Gastroesophageal sphincter (tissue), 4 donors: ENCODE measurements around the gene PROK1. TPM values are rescaled to one million over a fixed set of nuclear protein-coding genes. Genes with fewer than 3 reads are reported as not detected.
"Not testable (repeated sequence)": the region's sequence is repeated elsewhere in the genome, so short reads cannot be mapped to it uniquely, and the experiment has no call there.

Experiments used
- ATAC-seq: fragments of 150-250 bp; one replicate; pipeline ENCODE4 v1.9.1; 2016; ENCODE audit warnings: mild to moderate bottlenecking, moderate library complexity
- H3K27ac ChIP-seq, 4 donors: fragments of 200-600 bp; sonication (generic) in 3 of 4; 1 replicate in 3 of 4; 2 replicates in 1 of 4; pipeline ENCODE4 v1.5.1; 2016 to 2019
- H3K27me3 ChIP-seq: fragments of 200-600 bp; sonication (generic); one replicate; pipeline ENCODE4 v1.5.1; 2019
- H3K36me3 ChIP-seq, 2 donors: fragments of 200-600 bp; sonication (generic); one replicate each; pipeline ENCODE4 v1.5.1; 2019; ENCODE audit warnings: control low read depth in 1 of 2
- H3K4me1 ChIP-seq, 3 donors: fragments of 200-600 bp; sonication (generic); 1 replicate in 2 of 3; 2 replicates in 1 of 3; pipeline ENCODE4 v1.5.1; 2016 to 2019; ENCODE audit warnings: control low read depth in 2 of 3
- H3K4me3 ChIP-seq, 2 donors: fragments of 200-600 bp; sonication (generic); one replicate each; pipeline ENCODE4 v1.5.1; 2019; ENCODE audit warnings: mild to moderate bottlenecking in 1 of 2, moderate library complexity in 1 of 2
- H3K9me3 ChIP-seq, 3 donors: fragments of 200-600 bp; sonication (generic); one replicate each; pipeline ENCODE4 v1.5.1; 2017 to 2019; ENCODE audit warnings: control low read depth in 2 of 3
- CTCF ChIP-seq, 4 experiments: fragments of 200-600 bp in 2 of 4; fragments of 450-650 bp in 2 of 4; sonication (generic) in 1 of 4; IDR thresholded peaks; one replicate each; pipeline ENCODE4 v1.5.1; 2017 to 2019; ENCODE audit warnings: antibody characterized with exemption in 4 of 4, mild to moderate bottlenecking in 2 of 4, moderate library complexity in 2 of 4
- EP300 ChIP-seq: sonication (generic); formaldehyde crosslinking; IDR thresholded peaks from one replicate; pipeline ENCODE4 v1.6.1; 2017; ENCODE audit warnings: antibody characterized with exemption, mild to moderate bottlenecking
- POLR2A ChIP-seq, 2 donors: fragments of 450-650 bp; IDR thresholded peaks; one replicate each; pipeline ENCODE4 v1.6.1; 2017; ENCODE audit warnings: antibody characterized with exemption in 2 of 2, mild to moderate bottlenecking in 2 of 2, moderate library complexity in 1 of 2
- POLR2AphosphoS5 ChIP-seq: sonication (generic); formaldehyde crosslinking; IDR thresholded peaks from one replicate; pipeline ENCODE4 v1.6.1; 2017; ENCODE audit warnings: antibody characterized with exemption
- WGBS, 2 donors: methylation state at CpG; one replicate each; pipeline ENCODE4 v1.1.5; 2018; ENCODE audit warnings: low coverage in 1 of 2; 5-methylcytosine and 5-hydroxymethylcytosine counted together
- total RNA-seq, 4 donors: library from RNA; depleted of rRNA; stranded (reverse); fragments of >200 nt; gene quantifications; one replicate each; pipeline ENCODE4 v1.1.0, GENCODE V29; 2016

PROK1 gene
- total RNA-seq, 4 donors from 2014 or later, result 1.1 TPM; not detected in 3

DNA sequence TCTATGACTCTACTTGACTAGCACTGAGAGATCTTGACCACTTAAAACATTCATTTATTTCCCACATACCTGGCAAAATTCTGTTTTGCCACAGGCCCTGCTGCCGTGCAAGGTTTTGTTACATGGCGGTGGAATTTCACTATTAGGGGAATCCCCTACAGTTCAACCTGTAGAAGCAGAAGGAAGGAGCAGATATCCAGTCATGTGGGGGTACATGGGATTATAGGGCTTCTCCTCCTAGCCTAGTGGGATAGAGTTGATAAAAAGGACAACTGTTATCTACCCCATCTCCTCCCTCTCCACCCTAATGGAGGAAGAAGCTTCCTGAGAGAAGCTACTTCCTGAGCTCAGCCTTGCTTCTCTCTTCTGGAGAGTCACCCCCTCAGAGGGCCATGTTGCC, 17.7 kb upstream of the PROK1 start:
- peaks cover 43% of the 10 kb centered on the region for H3K27me3 ChIP-seq
- no peak for ATAC-seq

DNA sequence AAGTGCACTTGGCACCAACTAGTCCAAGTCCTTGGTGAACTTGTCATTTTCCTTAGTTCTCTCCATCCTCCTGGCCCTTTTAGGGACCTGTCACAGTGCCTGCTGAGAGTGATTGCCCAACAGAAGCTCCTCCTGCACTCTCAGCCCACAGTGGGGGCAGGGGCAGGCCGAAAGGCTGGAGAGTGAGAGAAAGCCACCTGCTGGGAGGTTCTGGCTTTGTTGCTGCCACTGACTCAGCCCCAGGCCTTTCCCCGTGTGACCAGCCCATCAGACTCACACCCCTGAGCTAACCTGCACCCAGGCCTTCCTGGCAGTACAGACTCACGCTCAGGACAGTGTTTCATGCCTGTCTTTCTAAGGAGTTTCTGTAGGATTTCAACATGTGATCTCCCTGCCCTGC, 17.1 kb upstream of the PROK1 start:
- H3K4me1 ChIP-seq, result no peaks in the 10 kb centered on the region
- 44 to 50% methylated on average over 1 to 2 of the region's 3 CpGs for WGBS, 2 donors
- H3K9me3 ChIP-seq, result no peaks in the 10 kb centered on the region
- peaks cover 43% of the 10 kb centered on the region for H3K27me3 ChIP-seq
- H3K4me3 ChIP-seq, result no peak overlapping the region
- ATAC-seq, result peak; percentile 58
- no peak overlapping the region for H3K27ac ChIP-seq
- H3K36me3 ChIP-seq, result no peaks in the 10 kb centered on the region
- TF ChIP-seq CTCF (IDR thresholded peaks at IDR 0.05) (no peak), POLR2A (IDR thresholded peaks at IDR 0.05) (no peak), EP300 (no peak), POLR2AphosphoS5 (no peak)

More for the DNA sequence above, 17.7 kb upstream of the PROK1 start:
- Histone ChIP-seq H3K36me3 (no peaks in the 10 kb centered on the region), H3K9me3 (no peaks in the 10 kb centered on the region), H3K27ac (no peak overlapping the region), H3K4me3 (no peak overlapping the region), H3K4me1 (no peaks in the 10 kb centered on the region)
- 86% methylated on average over 1 of the region's 2 CpGs; no CpG with 5 or more reads in 1 of the 2 donors for WGBS, 2 donors
- TF ChIP-seq POLR2AphosphoS5, result no peak
- no peak for TF ChIP-seq EP300
- no peak for TF ChIP-seq CTCF (IDR thresholded peaks at IDR 0.05)
- no peak for TF ChIP-seq POLR2A (IDR thresholded peaks at IDR 0.05)

DNA sequence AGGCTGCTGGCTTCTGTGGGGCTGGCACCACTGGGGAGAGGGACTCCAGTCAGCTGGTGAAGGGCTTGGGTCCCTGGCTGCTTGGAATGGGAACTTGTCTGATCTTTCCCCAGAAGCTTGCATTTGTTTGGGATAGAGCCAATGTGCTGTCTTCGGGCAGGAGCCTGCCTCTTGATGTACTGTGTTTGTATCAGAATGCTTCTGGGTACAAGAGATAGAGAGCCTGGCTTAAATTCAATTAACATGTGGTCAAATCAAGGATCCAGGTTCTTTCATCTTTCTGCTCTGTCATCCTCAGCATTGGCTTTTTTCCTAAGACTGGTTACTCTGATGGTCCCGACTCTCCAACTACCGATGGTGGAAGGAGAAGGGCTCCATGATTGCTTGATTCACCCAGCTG, 16.0 kb upstream of the PROK1 start:
- 59 to 92% methylated on average over 2 to 3 of the region's 3 CpGs for WGBS, 2 donors
- no peak for ATAC-seq

GRCh38 chr1:110436635-110437034, 14.3 kb upstream of the PROK1 start:
- Histone ChIP-seq H3K4me1 (no peaks in the 10 kb centered on the region), H3K36me3 (no peaks in the 10 kb centered on the region), H3K27me3 (peaks cover 21% of the 10 kb centered on the region), H3K4me3 (no peak overlapping the region), H3K27ac (no peak overlapping the region), H3K9me3 (no peaks in the 10 kb centered on the region)
- WGBS, 2 donors, result 32 to 63% methylated on average over 3 to 5 of the region's 7 CpGs
- no peak for ATAC-seq
- TF ChIP-seq CTCF (IDR thresholded peaks at IDR 0.05) (no peak), POLR2A (IDR thresholded peaks at IDR 0.05) (no peak), POLR2AphosphoS5 (no peak), EP300 (no peak)

More for the DNA sequence above, 16.0 kb upstream of the PROK1 start:
- no peak for TF ChIP-seq CTCF (IDR thresholded peaks at IDR 0.05)
- no peak for TF ChIP-seq EP300
- no peak for TF ChIP-seq POLR2A (IDR thresholded peaks at IDR 0.05)
- no peak for TF ChIP-seq POLR2AphosphoS5
- H3K27ac ChIP-seq, result no peak overlapping the region
- no peaks in the 10 kb centered on the region for H3K4me1 ChIP-seq
- no peaks in the 10 kb centered on the region for H3K36me3 ChIP-seq
- no peak overlapping the region for H3K4me3 ChIP-seq
- H3K27me3 ChIP-seq, result peaks cover 38% of the 10 kb centered on the region
- no peaks in the 10 kb centered on the region for H3K9me3 ChIP-seq

DNA sequence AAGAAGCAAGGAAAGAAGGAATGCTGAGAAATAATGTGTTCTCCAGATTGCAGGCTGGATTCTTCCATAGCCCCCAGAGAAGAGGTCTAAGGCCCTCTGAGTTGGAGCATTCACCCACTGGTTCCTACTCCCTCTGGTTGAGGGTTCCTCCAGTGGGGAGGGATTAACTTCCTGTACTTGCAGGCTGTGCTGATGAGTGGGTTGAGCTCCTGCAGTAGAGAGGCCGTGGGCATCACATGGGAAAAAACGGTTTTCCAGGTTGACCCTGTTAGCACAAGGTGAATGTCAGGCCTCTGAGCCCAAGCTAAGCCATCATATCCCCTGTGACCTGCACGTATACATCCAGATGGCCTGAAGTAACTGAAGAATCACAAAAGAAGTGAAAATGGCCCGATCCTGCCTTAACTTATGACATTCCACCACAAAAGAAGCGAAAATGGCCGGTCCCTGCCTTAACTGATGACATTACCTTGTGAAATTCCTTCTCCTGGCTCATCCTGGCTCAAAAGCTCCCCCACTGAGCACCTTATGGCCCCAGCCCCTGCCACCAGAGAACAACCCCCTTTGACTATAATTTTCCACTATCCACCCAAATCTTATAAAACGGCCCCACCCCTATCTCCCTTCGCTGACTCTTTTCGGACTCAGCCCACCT, 13.2 kb upstream of the PROK1 start:
- not testable (repeated sequence) for H3K4me3 ChIP-seq, H3K9me3 ChIP-seq, H3K4me1 ChIP-seq, H3K27ac ChIP-seq, ATAC-seq, H3K36me3 ChIP-seq
- H3K27me3 ChIP-seq, result peaks cover 15% of the 10 kb centered on the region
- WGBS, 2 donors, result 73 to 93% methylated on average over 3 to 6 of the region's 9 CpGs
